PC-9 (cell line): Measurements from ENCODE around the gene AVPR1B. TPM values are rescaled to one million over a fixed set of nuclear protein-coding genes. Genes with fewer than 3 reads are reported as not detected.

Source experiments
- BruUV-seq: library from RNA; stranded (reverse); fragments of 400-500 nt; replicated peaks from 2 replicates; lab custom pipeline; 2021; lab: Mats Ljungman, UMichigan
- CTCF ChIA-PET: fragments of 300-600 bp; sonication (Branson Sonifier 250); formaldehyde crosslinking; loops from one replicate; lab custom pipeline; 2022; ENCODE audit warnings: antibody characterized with exemption; lab: Charles Lee
- POLR2A ChIA-PET: fragments of 300-600 bp; sonication (Branson Sonifier 250); formaldehyde crosslinking; loops from one replicate; lab custom pipeline; 2022; ENCODE audit warnings: antibody characterized with exemption; ENCODE audit not compliant: unreplicated experiment; lab: Charles Lee
- DNase-seq, 2 experiments: peaks; one replicate each; pipeline versions ENCODE4 v3.0.0 to v3.0.0-alpha.2; 2015 to 2022; ENCODE audit warnings: mixed read lengths in 1 of 2
- H2AFZ ChIP-seq: fragments of 200-600 bp; sonication (generic); 2 replicates; pipeline ENCODE4 v1.8.1; 2017; ENCODE audit warnings: antibody characterized with exemption
- H3F3A ChIP-seq: fragments of 200-600 bp; sonication (generic); 2 replicates; pipeline ENCODE4 v1.8.1; 2017; ENCODE audit warnings: antibody characterized with exemption, mild to moderate bottlenecking, low read depth; ENCODE audit not compliant: insufficient read depth
- H3K27ac ChIP-seq: fragments of 200-600 bp; sonication (generic); 2 replicates; pipeline ENCODE4 v1.6.1; 2016; ENCODE audit warnings: mixed run types
- H3K27me3 ChIP-seq: fragments of 200-600 bp; sonication (generic); 2 replicates; pipeline ENCODE4 v1.6.1; 2016; ENCODE audit warnings: low read depth, mixed run types; ENCODE audit not compliant: insufficient read depth
- H3K36me3 ChIP-seq: fragments of 200-600 bp; sonication (generic); 2 replicates; pipeline ENCODE4 v1.6.1; 2016; ENCODE audit warnings: low read depth, mixed run types
- H3K4me1 ChIP-seq: fragments of 200-600 bp; sonication (generic); replicated peaks from 2 replicates; pipeline ENCODE4 v1.6.1; 2016; ENCODE audit warnings: mixed run types; ENCODE audit not compliant: insufficient read depth
- H3K4me2 ChIP-seq: fragments of 200-600 bp; sonication (generic); 2 replicates; pipeline ENCODE4 v1.6.1; 2017; ENCODE audit warnings: mixed run types
- H3K4me3 ChIP-seq: fragments of 200-600 bp; sonication (generic); 2 replicates; pipeline ENCODE4 v1.6.1; 2016; ENCODE audit warnings: mixed run types
- H3K79me2 ChIP-seq: fragments of 200-600 bp; sonication (generic); 2 replicates; pipeline ENCODE4 v1.6.1; 2017; ENCODE audit warnings: low read depth, mixed run types
- H3K9me2 ChIP-seq: fragments of 200-600 bp; sonication (generic); 2 replicates; pipeline ENCODE4 v1.8.1; 2017; ENCODE audit warnings: mild to moderate bottlenecking; ENCODE audit not compliant: insufficient read depth
- H3K9me3 ChIP-seq: fragments of 200-600 bp; sonication (generic); 2 replicates; pipeline ENCODE4 v1.8.1; 2016; ENCODE audit warnings: low read depth; ENCODE audit not compliant: insufficient read depth
- H4K20me1 ChIP-seq: fragments of 200-600 bp; sonication (generic); 2 replicates; pipeline ENCODE4 v1.8.1; 2017; ENCODE audit not compliant: insufficient read depth
- EZH2 ChIP-seq: fragments of 200-600 bp; sonication (generic); IDR thresholded peaks from 2 replicates; pipeline ENCODE4 v1.8.0; 2017; ENCODE audit warnings: antibody characterized with exemption, low read depth
- intact Hi-C: fragments of 100-400 bp; cut with micrococcal nuclease; formaldehyde crosslinking; loops from one replicate; pipeline ENCODE4 v1.10.0; 2022; ENCODE audit not compliant: unreplicated experiment
- total RNA-seq: library from RNA; stranded (reverse); gene quantifications from 2 replicates; pipeline ENCODE4 v1.2.3, GENCODE V29; 2021
- TF ChIP-seq, protein P1 (sequence below): fragments of 200-600 bp; sonication (generic); conservative IDR thresholded peaks from 2 replicates; pipeline ENCODE4 v1.6.1; 2017; ENCODE audit warnings: mixed run types, antibody characterized with exemption, mild to moderate bottlenecking, moderate library complexity

AVPR1B gene
- total RNA-seq, 1 experiment from 2014 or later: not detected

DNA sequence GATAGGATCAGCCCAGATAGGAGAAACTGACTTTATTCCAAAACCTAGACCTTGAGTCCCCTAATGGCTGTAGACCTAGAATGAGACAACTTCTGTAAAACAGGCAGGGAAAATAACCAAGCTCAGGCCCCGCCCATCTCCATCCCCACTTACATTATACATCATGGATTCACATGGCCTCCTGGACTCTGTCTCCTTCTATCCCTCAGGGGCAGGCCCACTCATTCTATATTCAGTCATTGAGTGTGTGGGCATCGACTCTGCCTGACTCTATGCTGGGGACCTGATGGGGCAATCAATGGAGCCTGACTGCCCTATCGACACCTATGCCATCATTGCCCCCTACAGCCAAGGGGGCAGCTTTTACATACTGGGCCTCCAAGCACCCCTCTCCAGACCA lies 6.4 kb downstream of the AVPR1B start:
- Histone ChIP-seq H3K27me3 (no peaks in the 10 kb centered on the region), H3K79me2 (no peaks in the 10 kb centered on the region), H3F3A (no peaks in the 10 kb centered on the region), H3K4me3 (no peak overlapping the region), H3K9me2 (no peaks in the 10 kb centered on the region), H3K27ac (no peak overlapping the region), H3K9me3 (no peaks in the 10 kb centered on the region), H4K20me1 (no peaks in the 10 kb centered on the region), H3K4me1 (0 out of 2 replicates have a peak, but pooled peaks cover 5% of the 10 kb centered on the region), H3K36me3 (no peaks in the 10 kb centered on the region), H2AFZ (no peak overlapping the region), H3K4me2 (no peak overlapping the region)
- BruUV-seq: no TSS peak
- intact Hi-C loops: no loop called here
- TF ChIP-seq, protein P1, sequence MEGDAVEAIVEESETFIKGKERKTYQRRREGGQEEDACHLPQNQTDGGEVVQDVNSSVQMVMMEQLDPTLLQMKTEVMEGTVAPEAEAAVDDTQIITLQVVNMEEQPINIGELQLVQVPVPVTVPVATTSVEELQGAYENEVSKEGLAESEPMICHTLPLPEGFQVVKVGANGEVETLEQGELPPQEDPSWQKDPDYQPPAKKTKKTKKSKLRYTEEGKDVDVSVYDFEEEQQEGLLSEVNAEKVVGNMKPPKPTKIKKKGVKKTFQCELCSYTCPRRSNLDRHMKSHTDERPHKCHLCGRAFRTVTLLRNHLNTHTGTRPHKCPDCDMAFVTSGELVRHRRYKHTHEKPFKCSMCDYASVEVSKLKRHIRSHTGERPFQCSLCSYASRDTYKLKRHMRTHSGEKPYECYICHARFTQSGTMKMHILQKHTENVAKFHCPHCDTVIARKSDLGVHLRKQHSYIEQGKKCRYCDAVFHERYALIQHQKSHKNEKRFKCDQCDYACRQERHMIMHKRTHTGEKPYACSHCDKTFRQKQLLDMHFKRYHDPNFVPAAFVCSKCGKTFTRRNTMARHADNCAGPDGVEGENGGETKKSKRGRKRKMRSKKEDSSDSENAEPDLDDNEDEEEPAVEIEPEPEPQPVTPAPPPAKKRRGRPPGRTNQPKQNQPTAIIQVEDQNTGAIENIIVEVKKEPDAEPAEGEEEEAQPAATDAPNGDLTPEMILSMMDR: no peak
- no peak for TF ChIP-seq EZH2
- POLR2A ChIA-PET: no interaction called here
- no peak for DNase-seq
- CTCF ChIA-PET: no interaction called here

DNA sequence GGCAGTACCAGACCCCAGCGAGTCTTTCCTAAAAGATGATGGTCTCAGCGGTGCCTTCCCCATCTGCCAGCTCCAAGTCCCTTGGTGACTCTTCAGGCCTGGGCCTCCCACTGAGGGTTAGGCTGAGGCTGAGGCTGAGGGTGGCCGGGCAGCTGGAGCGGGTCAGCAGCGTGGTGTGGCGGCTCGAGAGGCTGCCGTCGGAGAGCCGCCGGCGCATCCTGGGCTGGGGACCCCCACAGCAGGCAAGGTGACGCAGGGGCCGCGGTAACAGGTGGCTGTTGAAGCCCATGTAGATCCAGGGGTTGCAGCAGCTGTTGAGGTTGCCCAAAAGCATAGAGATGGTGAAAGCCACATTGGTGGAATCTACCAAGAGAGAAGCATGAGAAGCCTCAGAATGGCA lies 7.0 kb downstream of the AVPR1B start:
- ChIA-PET POLR2A (no interaction called here), CTCF (no interaction called here)
- H3K27me3 ChIP-seq: no peaks in the 10 kb centered on the region
- no peak overlapping the region for H2AFZ ChIP-seq
- no peaks in the 10 kb centered on the region for H3K79me2 ChIP-seq
- H3F3A ChIP-seq: no peaks in the 10 kb centered on the region
- intact Hi-C loops: no loop called here
- 0 out of 2 replicates have a peak, but pooled peaks cover 5% of the 10 kb centered on the region for H3K4me1 ChIP-seq
- BruUV-seq: no TSS peak
- H3K4me2 ChIP-seq: no peak overlapping the region
- no peak overlapping the region for H3K27ac ChIP-seq
- H3K9me2 ChIP-seq: no peaks in the 10 kb centered on the region
- H3K36me3 ChIP-seq: no peaks in the 10 kb centered on the region
- no peak for DNase-seq
- TF ChIP-seq, protein P1: no peak
- TF ChIP-seq EZH2: no peak
- no peaks in the 10 kb centered on the region for H3K9me3 ChIP-seq
- H4K20me1 ChIP-seq: no peaks in the 10 kb centered on the region
- no peak overlapping the region for H3K4me3 ChIP-seq

DNA sequence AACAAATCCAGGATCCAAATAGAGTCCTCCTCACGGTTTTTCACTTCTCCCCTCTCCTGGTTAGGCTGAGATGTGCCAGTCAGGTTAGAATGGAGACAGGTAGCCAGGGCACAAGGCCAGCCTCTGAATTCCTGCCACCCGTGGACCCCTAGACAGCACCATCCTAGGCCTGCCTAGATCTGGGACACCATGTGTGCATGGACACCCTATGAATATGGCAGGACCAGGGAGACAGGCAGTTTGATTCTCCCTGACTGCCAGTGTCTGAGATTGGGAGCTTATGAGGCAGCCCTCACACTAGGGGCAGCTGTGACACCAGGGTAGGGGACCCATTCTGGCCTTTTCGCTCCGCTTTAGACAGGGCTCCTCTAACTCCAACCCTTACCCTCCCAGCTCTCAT lies 7.5 kb downstream of the AVPR1B start:
- intact Hi-C loops: loop anchor here (5.0 kb wide), 1 partner anchor 447 kb away; no protein-coding TSS in a partner anchor
- Histone ChIP-seq H4K20me1 (no peaks in the 10 kb centered on the region), H3K4me3 (no peak overlapping the region), H2AFZ (no peak overlapping the region), H3K27ac (no peak overlapping the region), H3K36me3 (no peaks in the 10 kb centered on the region), H3K9me2 (no peaks in the 10 kb centered on the region), H3K4me1 (0 out of 2 replicates have a peak, but pooled peaks cover 5% of the 10 kb centered on the region), H3K4me2 (no peak overlapping the region), H3F3A (no peaks in the 10 kb centered on the region), H3K79me2 (no peaks in the 10 kb centered on the region), H3K9me3 (no peaks in the 10 kb centered on the region), H3K27me3 (no peaks in the 10 kb centered on the region)
- DNase-seq: no peak
- no TSS peak for BruUV-seq
- POLR2A ChIA-PET: no interaction called here
- TF ChIP-seq, protein P1: no peak
- no peak for TF ChIP-seq EZH2
- CTCF ChIA-PET: no interaction called here
